OCI-LY7 (cell line): Measurements from ENCODE around the gene ARHGAP6.

Experiments used
- CTCF ChIP-seq: fragments of 200-600 bp; sonication (generic); conservative IDR thresholded peaks from 2 replicates; pipeline ENCODE4 v1.5.1; 2014; ENCODE audit warnings: mild to moderate bottlenecking, antibody characterized with exemption, low read length, moderate library complexity, mixed read lengths
- EZH2phosphoT487 ChIP-seq: fragments of 200-600 bp; sonication (generic); IDR thresholded peaks from 2 replicates; pipeline ENCODE4 v1.6.1; 2018; ENCODE audit warnings: low read depth, borderline replicate concordance, mild to moderate bottlenecking, mixed run types, antibody characterized with exemption, low read length, moderate library complexity, mixed read lengths

- TF ChIP-seq CTCF (no peak), EZH2phosphoT487 (no peak)
These were observed 73.9 kb downstream of the ARHGAP6 start for GRCh38 chrX:11591723-11592346.
